ENCODE data around the gene CTNNBIP1.

Gene CTNNBIP1

DNA sequence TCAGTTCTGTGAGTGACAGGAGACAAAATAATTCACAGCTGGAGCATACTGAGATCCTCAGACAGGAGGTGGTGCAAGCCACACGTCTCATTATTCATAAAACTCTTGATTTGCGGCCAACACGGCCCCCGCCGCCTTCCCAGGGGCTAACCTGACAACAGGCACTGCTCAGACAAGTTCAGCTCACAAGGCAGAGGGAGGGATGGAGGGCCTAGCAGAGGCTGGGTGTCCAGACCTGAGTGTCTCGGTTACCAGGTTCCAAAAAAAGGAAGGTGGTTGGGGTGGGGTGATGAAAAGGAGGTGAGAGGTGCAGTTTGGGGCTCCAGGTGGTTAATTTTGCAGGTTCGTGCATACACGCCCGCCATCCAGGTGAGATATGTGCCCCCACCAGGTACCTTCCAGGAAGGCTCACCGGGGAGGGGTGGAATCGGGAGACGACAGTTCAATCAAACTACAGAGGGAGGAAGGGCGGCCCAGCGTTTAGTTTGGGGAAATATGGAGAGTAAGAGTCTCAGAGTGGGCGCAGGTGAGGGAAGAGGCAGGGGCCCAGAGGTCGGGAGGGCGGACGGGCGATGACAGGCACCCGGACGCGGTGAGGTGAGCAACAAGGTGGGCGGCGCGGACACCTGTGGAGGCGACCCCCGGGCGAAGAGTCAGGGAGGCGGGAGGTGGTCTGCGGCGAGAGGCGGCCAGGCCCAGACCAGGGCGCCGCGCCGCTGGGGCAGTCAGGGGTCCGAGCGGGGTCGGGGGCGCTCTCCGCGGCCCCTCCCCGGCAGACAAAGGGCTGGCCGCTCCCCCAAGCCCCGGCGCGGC lies 629 bp downstream of the CTNNBIP1 start (continued):
- TF ChIP-seq ZBTB17 (tag by site-specific recombination; IDR thresholded peaks at IDR 0.05), result peak; percentile 44
- peak; percentile 85 for TF ChIP-seq ZNF335 (tag by site-specific recombination; conservative IDR thresholded peaks at IDR 0.05)
- TF ChIP-seq ZNF2 (tag by site-specific recombination; IDR thresholded peaks at IDR 0.05), result no peak
- TF ChIP-seq ZNF664 (tag by site-specific recombination; IDR thresholded peaks at IDR 0.05), result no peak
- 0 out of 2 replicates have a peak, but pooled peaks have one; percentile 20 for TF ChIP-seq ZNF76 (tag by site-specific recombination; IDR thresholded peaks at IDR 0.05; ENCODE audit: borderline replicate concordance, low read depth)
- TF ChIP-seq, protein P1, sequence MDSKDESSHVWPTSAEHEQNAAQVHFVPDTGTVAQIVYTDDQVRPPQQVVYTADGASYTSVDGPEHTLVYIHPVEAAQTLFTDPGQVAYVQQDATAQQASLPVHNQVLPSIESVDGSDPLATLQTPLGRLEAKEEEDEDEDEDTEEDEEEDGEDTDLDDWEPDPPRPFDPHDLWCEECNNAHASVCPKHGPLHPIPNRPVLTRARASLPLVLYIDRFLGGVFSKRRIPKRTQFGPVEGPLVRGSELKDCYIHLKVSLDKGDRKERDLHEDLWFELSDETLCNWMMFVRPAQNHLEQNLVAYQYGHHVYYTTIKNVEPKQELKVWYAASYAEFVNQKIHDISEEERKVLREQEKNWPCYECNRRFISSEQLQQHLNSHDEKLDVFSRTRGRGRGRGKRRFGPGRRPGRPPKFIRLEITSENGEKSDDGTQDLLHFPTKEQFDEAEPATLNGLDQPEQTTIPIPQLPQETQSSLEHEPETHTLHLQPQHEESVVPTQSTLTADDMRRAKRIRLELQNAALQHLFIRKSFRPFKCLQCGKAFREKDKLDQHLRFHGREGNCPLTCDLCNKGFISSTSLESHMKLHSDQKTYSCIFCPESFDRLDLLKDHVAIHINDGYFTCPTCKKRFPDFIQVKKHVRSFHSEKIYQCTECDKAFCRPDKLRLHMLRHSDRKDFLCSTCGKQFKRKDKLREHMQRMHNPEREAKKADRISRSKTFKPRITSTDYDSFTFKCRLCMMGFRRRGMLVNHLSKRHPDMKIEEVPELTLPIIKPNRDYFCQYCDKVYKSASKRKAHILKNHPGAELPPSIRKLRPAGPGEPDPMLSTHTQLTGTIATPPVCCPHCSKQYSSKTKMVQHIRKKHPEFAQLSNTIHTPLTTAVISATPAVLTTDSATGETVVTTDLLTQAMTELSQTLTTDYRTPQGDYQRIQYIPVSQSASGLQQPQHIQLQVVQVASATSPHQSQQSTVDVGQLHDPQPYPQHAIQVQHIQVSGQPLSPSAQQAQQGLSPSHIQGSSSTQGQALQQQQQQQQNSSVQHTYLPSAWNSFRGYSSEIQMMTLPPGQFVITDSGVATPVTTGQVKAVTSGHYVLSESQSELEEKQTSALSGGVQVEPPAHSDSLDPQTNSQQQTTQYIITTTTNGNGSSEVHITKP (tag by site-specific recombination; IDR thresholded peaks at IDR 0.05), result peak; percentile 82
- TF ChIP-seq ZBTB8A (tag by site-specific recombination; IDR thresholded peaks at IDR 0.05), result peak; percentile 88

DNA sequence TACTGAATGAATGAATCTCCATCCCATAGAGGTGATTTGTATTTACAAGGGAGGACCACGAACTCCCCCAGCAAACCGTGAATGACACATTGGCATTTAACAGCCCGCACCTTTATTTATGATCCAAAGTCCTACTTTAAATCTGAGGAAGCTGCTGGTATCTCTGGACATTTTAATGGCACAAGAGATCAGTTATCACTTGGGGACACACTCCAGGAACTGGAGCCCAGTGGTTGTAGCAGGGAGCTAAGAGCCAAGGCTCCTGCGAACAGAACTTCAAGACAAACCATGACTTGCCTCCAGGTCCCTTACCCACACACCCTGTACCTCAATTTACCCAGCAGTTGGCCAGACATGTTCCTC lies 1.2 kb downstream of the CTNNBIP1 start:
- Histone ChIP-seq H3K9me3 (ENCODE audit: control insufficient read depth, insufficient read depth, low read depth, low read length) (no peaks in the 10 kb centered on the region), H3K4me3 (ENCODE audit: low read depth, low read length) (peak overlapping the region; percentile 79), H3K36me3 (ENCODE audit: control insufficient read depth in 2 of 2, insufficient read depth in 1 of 2, low read length in 2 of 2) (no peaks in the 10 kb centered on the region), H3K4me1 (ENCODE audit: control insufficient read depth, insufficient read depth, low read length) (peaks cover 7% of the 10 kb centered on the region; the same call in 1 of the 2 replicates), H3K27ac (ENCODE audit: extremely low read depth, low read depth, low read length) (no peak overlapping the region; the same call in 1 of the 2 replicates)
- ChIA-PET CTCF (interaction anchor here (0.9 to 1.2 kb wide), 2 partner anchors 31 to 103 kb away, joined by 3 to 4 read pairs; no protein-coding TSS in a partner anchor), POLR2A (interaction anchor here (0.6 to 1.4 kb wide), 3 partner anchors 18 to 1031 kb away, joined by 3 to 8 read pairs (median 7); partner anchors contain the start of genes LZIC and NMNAT1)
- TF ChIP-seq ZNF121 (tag by site-specific recombination; IDR thresholded peaks at IDR 0.05), result no peak
- TF ChIP-seq ZNF211 (tag by site-specific recombination; IDR thresholded peaks at IDR 0.05; ENCODE audit: low read depth), result no peak
- peak; percentile 6; the same call in 1 of the 2 replicates for TF ChIP-seq OSR2 (tag by site-specific recombination; IDR thresholded peaks at IDR 0.05)
- TF ChIP-seq, protein P2, sequence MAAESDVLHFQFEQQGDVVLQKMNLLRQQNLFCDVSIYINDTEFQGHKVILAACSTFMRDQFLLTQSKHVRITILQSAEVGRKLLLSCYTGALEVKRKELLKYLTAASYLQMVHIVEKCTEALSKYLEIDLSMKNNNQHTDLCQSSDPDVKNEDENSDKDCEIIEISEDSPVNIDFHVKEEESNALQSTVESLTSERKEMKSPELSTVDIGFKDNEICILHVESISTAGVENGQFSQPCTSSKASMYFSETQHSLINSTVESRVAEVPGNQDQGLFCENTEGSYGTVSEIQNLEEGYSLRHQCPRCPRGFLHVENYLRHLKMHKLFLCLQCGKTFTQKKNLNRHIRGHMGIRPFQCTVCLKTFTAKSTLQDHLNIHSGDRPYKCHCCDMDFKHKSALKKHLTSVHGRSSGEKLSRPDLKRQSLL (tag by site-specific recombination; IDR thresholded peaks at IDR 0.05), result peak; percentile 47; the same call in 1 of the 2 replicates
- no peak for TF ChIP-seq ZNF654 (tag by site-specific recombination; IDR thresholded peaks at IDR 0.05; ENCODE audit: low read depth)
- TF ChIP-seq, protein P3, sequence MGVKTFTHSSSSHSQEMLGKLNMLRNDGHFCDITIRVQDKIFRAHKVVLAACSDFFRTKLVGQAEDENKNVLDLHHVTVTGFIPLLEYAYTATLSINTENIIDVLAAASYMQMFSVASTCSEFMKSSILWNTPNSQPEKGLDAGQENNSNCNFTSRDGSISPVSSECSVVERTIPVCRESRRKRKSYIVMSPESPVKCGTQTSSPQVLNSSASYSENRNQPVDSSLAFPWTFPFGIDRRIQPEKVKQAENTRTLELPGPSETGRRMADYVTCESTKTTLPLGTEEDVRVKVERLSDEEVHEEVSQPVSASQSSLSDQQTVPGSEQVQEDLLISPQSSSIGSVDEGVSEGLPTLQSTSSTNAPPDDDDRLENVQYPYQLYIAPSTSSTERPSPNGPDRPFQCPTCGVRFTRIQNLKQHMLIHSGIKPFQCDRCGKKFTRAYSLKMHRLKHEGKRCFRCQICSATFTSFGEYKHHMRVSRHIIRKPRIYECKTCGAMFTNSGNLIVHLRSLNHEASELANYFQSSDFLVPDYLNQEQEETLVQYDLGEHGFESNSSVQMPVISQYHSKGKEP (tag by site-specific recombination; IDR thresholded peaks at IDR 0.05), result no peak
- TF ChIP-seq ZNF658 (tag by site-specific recombination; IDR thresholded peaks at IDR 0.05), result no peak

DNA sequence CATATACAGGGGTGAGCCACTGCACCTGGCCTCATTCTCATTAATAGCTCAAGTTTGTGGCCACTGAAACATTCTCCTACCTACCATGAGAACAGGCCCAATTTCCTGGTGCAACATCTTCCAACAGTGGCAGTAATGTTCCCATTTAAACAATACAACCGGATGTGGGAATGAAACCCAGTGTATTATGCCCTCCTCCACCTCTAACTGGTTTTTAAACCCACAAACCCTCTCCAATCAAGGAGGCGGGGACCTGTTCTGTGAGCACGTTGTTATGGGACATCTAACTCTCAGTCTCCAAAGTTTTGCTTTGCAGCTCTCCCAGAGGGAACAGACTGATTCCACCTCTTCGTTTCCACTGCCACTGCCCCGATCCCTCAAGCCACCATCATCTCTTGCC lies 2.6 kb downstream of the CTNNBIP1 start:
- no peaks in the 10 kb centered on the region for H3K36me3 ChIP-seq (ENCODE audit: control insufficient read depth in 2 of 2, insufficient read depth in 1 of 2, low read length in 2 of 2)
- H3K27ac ChIP-seq (ENCODE audit: extremely low read depth, low read depth, low read length), result no peak overlapping the region
- CTCF ChIA-PET, result interaction anchor here (1.0 kb wide), 1 partner anchor 33 kb away, joined by 3 read pairs; no protein-coding TSS in a partner anchor
- no peak overlapping the region for H3K4me3 ChIP-seq (ENCODE audit: low read depth, low read length)
- H3K9me3 ChIP-seq (ENCODE audit: control insufficient read depth, insufficient read depth, low read depth, low read length), result no peaks in the 10 kb centered on the region
- POLR2A ChIA-PET, result no interaction called here
- H3K4me1 ChIP-seq (ENCODE audit: control insufficient read depth, insufficient read depth, low read length), result peaks cover 7% of the 10 kb centered on the region; the same call in 1 of the 2 replicates
- TF ChIP-seq ZNF426 (tag by site-specific recombination; IDR thresholded peaks at IDR 0.05) (no peak), ZNF433 (tag by site-specific recombination; IDR thresholded peaks at IDR 0.05; ENCODE audit: low read depth) (no peak), ZNF292 (tag by site-specific recombination; IDR thresholded peaks at IDR 0.05; ENCODE audit: borderline replicate concordance, low read depth) (no peak), MEIS1 (CRISPR knock-in tag; IDR thresholded peaks at IDR 0.05; ENCODE audit: borderline replicate concordance) (no peak), ZBTB21 (tag by site-specific recombination; IDR thresholded peaks at IDR 0.05) (no peak), SETDB1 (IDR thresholded peaks at IDR 0.05; ENCODE audit: insufficient read length, low read length) (no peak), ZNF548 (tag by site-specific recombination; IDR thresholded peaks at IDR 0.05) (no peak)
- TF ChIP-seq, protein P4, sequence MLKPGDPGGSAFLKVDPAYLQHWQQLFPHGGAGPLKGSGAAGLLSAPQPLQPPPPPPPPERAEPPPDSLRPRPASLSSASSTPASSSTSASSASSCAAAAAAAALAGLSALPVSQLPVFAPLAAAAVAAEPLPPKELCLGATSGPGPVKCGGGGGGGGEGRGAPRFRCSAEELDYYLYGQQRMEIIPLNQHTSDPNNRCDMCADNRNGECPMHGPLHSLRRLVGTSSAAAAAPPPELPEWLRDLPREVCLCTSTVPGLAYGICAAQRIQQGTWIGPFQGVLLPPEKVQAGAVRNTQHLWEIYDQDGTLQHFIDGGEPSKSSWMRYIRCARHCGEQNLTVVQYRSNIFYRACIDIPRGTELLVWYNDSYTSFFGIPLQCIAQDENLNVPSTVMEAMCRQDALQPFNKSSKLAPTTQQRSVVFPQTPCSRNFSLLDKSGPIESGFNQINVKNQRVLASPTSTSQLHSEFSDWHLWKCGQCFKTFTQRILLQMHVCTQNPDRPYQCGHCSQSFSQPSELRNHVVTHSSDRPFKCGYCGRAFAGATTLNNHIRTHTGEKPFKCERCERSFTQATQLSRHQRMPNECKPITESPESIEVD (tag by site-specific recombination; IDR thresholded peaks at IDR 0.05), result no peak

Data from HEK293 (cell line).